ENCODE results near the gene USP50.
"Not testable (repeated sequence)": the region's sequence is repeated elsewhere in the genome, so short reads cannot be mapped to it uniquely, and the experiment has no call there.

USP50 gene

GRCh38 chr15:50503144-50503543 lies 43.3 kb downstream of the USP50 start:
- DNase-seq (ENCODE audit: low spot score), result no peak

DNA sequence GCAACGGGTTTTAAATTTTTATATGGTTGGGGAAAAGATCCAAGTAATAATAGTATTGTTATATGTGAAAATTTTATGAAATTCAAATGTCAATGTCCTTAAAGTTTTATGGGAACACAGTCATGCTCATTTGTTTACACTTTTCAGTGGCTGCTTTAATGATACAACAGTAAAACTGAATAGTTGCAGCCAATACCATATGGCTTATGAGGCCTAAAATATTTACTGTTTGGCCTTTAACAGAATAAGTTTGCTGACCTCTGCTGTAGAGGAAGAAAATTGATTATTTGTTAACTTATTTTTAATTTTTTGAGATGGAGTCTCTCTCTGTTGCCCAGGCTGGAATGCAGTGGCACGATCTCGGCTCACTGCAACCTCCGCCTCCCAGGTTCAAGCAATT lies 44.7 kb downstream of the USP50 start:
- no peak for DNase-seq (ENCODE audit: low spot score)

- DNase-seq (ENCODE audit: low spot score), result no peak
Observed at GRCh38 chr15:50500352-50500751, 46.1 kb downstream of the USP50 start.

DNA sequence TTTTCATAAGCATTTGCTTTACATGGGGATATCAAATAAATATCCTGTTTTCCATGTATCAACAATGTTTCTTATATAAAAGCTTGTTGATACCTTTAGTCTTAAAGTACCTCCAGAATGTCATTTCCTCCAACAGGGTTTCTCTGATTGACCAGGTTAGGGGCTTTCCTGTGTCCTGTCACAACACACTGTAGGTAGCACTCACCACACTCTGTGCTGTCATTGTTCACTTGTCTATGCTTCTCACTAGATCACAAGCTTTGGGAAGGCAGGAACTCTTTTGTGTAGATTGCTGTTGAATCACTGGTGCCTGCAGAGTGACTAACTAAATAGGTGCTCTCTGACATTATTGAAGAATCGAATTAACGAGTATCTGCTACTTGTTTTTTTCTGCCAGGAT lies 49.8 kb downstream of the USP50 start:
- no peak for DNase-seq (ENCODE audit: low spot score)

DNA sequence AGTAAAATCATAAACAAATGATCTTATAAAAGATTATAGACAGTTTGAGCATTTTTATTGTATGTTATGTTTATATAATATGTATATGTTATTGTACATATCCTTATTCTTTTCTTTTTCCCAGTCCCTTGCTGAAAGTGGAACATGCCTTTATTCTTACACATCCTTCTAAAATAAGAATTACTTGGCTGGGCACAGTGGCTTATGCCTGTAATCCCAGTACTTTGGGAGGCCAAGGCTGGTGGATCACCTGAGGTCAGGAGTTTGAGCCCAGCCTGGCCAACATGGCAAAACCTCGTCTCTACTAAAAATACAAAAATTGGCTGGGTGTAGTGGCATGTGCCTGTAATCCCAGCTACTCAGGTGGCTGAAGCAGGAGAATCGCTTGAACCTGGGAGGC lies 51.9 kb downstream of the USP50 start:
- not testable (repeated sequence) for DNase-seq (ENCODE audit: low spot score)

DNA sequence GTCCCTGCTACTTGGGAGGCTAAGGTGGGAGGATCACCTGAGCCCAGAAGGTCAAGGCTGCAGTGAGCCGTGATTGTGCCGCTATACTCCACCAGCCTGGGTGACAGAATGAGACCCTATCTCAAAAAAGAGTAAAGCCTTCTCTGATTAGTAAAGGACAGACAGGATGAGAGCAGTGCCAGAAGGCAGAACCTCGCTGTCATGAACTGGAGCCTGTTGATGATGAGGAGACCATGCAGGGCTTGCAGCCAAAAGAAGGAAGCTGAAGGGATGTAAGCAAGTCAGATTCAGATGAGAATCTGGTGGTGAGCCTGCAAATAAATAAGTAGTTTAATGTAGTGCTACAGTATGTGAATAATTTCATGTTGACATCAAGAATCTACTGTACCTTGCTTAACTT lies 52.8 kb downstream of the USP50 start:
- DNase-seq (ENCODE audit: low spot score), result no peak

GRCh38 chr15:50487287-50487686 lies 59.2 kb downstream of the USP50 start:
- no peak for DNase-seq (ENCODE audit: low spot score)

GRCh38 chr15:50485389-50485788 lies 61.1 kb downstream of the USP50 start:
- no peak for DNase-seq (ENCODE audit: low spot score)

- DNase-seq (ENCODE audit: low spot score), result no peak
Observed at GRCh38 chr15:50484781-50485180, 61.7 kb downstream of the USP50 start.

GRCh38 chr15:50476143-50476542 lies 70.3 kb downstream of the USP50 start:
- DNase-seq (ENCODE audit: low spot score), result no peak

DNA sequence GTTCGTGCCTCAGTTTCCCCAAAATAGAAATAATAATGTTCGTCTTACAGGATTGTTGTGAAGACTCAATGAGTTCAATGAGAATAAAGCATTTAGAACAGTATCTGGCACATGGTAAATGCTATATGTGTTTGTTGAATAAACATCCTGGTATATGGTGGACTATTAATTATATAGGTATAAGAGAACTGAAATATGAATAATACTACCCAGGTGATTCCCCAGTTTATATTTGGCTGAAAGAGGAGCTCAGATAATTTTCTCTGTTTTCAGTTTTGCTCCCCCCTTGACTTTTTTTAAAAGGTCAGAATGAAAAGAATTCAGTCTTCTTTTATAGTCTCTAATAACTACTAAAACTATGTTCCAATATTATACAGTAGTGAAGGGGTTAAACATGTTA lies 75.4 kb downstream of the USP50 start:
- DNase-seq (ENCODE audit: low spot score), result no peak

GRCh38 chr15:50463423-50464358 lies 82.8 kb downstream of the USP50 start:
- DNase-seq (ENCODE audit: low spot score), result no peak

GRCh38 chr15:50458348-50459112 lies 87.9 kb downstream of the USP50 start:
- DNase-seq (ENCODE audit: low spot score), result no peak

DNA sequence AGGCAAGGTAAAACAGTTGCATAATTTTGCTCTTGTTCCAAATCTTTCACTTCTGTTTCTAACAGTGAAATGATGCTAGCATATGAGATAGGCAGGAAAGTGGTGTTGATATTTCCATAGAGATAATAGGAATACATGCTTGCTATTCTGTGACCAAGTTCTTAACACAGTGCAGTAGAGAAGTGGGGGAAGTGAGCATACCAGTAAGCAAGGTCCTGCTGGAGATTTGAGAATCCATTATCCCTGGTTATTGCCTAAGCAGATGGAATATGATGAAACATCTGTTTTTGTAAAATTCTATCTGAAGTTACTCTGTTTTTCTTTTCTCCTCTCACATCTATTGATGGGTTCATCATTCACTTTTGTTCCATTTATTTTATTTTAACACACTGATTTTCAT lies 93.5 kb downstream of the USP50 start:
- DNase-seq (ENCODE audit: low spot score), result no peak

Data from COLO829 (cell line).